Activated naive CD8-positive, alpha-beta T cell treated with anti-CD3 and anti-CD28 coated beads, Interleukin-2, amount 50 U/mL, for 16 hours (primary cell): Measurements from ENCODE around the gene UCP3.

ENCODE experiments used
- DNase-seq: peaks from one replicate; pipeline ENCODE4 v3.0.0-alpha.2; 2020; ENCODE audit warnings: low read depth, low spot score

The UCP3 gene

DNA sequence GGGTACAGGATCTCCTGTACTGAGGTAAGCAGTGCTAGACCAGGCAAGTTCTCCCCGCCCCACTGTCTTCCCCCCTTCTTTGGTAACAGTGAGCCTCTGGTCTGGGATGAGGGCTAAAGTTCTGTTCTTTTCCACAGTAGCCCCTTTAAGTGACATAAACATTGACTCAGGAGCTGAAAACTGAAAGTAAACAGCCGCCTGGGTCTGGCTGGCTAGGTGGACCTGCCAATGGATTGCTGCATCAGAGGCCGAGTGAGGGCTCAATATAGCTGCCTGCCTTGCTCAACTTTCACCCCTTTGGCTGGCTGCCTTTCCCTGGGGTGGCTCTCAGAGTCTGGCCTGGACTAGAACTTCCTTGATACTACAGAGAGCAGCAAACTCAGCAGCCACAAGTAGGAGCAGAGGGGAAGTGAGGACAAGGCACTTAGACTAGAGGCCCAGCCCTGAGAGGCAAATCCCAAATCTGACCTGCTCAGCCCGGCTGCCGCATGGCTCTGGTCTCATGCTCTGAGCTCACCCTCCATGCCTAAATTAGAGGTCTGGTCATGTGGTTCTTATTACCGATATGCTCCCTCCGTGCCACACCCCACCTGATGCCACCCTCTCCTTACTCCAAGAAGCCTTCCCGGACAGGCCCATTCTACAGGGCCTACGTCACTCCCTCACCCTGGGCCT, 9.6 kb upstream of the UCP3 start:
- no peak for DNase-seq

DNA sequence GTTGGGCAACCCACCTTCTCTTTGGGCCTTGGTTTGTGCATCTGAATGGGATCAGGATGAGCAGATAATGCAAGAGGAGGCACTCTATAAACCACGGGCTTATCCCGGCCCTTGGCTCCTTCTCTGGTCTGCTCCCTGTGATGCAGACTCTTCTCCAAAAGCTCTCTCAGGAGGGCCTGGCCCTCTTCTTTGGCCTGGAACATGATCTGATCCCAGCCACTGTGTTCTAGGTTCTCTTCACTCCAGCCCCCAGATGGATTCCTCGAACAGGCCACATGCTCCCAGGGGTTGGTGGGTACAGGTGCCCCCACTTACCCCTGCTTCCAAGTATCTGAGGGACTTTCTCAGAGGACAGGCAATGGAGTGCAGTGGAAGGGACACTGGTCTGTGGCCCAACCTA, 8.7 kb upstream of the UCP3 start:
- no peak for DNase-seq

DNA sequence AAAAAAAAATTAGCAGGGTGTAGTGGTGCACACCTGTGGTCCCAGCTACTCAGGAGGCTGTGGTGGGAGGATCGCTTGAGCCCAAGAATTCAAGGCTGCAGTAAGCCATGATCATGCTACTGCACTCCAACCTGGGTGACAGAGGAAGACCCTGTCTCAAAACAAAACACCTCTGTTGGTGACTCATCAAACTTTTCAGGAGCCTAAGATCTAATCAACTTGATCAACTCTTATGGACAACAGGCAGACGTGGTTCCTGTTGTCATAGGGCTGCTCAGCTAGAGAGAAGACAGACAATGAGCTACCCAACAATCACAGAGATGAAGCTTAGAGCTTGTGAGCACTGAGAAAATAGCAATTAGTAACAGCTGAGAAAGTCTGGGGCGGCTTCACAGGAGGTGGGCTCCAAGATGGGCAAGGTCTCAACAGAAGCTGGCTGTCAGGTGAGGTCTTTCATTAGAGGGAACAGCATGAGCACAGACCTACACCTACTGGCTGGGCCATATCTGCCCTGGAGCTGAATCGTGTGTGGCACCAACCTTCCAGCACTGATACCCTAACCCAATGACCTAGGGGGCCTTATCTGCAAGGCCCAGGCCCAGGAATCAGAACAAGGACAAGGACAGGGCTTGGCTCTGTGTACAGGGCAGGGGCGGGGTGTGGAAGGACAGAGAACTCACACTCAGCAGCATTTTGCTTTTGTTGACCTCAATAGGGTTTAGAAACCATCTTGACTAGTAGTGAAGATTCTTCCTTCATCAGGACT, 7.2 kb upstream of the UCP3 start:
- no peak for DNase-seq

DNA sequence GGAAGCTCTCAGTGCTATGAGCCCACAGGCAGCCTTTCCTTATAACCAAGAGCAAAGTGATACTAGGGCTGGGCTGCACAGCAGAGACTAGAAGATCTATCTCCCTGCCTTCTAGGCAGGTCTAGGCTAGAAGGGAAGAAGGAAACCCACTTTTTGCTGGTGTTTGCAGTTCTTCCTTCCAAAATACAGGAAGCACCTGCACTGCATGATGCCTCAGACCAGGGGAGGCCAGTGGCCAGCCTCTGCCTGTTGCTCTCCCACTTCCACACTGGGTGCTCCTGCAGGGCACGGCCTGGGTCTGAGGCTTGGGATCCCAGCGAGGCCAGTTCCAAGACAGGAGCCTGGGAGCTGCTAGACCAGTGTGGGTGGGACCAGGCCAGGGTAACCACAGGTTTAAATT, 6.0 kb upstream of the UCP3 start:
- DNase-seq, result no peak

DNA sequence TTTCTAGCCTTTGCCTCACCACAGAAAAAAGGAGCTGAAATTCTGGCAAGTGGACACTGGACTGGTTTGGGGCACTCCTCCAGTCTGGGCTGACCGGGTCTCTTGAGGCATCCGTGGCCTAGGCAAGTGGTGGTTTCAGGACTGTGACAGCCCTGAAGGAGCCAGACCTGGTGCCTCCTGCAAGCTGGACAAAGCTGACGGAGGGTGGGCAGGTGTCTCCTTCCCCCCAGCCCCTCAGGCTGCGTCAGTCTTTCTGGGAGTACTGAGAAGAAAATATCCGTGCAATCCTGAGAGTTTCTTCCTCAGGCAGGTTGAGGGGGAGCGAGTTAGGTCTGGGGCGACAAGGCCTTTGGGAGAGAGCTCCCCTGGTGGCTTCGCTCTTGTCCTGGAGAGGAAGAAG, 4.3 kb upstream of the UCP3 start:
- DNase-seq, result no peak

DNA sequence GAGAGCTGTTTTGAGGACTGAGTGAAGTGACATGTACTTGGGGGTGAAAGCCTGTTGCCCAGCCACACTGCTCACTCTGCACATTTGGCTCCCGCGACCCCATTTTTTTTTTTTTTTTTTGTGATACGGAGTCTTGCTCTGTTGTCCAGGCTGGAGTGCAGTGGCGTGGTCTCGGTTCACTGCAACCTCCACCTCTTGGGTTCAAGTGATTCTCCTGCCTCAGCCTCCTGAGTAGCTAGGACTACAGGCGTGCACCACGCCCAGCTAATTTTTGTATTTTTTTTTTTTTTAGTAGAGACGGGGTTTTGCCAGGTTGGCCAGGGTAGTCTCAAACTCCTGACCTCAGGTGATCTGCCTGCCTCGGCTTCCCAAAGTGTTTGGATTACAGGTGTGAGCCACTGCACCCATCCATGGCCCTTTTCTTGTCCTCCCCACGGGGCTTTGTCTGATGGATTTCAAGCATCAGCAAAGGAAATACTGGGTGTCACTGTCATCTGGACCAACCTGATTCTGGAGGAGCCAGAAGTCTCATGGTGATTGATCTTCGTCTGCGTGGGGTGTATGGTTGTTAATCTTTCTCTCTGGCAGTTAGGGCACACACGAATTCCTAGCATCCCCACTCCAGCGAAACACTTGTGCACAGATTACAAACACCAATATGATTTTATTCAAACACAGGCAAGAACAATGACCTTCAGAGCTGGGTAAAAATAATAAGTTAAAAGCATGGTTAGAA, 3.4 kb upstream of the UCP3 start:
- no peak for DNase-seq

DNA sequence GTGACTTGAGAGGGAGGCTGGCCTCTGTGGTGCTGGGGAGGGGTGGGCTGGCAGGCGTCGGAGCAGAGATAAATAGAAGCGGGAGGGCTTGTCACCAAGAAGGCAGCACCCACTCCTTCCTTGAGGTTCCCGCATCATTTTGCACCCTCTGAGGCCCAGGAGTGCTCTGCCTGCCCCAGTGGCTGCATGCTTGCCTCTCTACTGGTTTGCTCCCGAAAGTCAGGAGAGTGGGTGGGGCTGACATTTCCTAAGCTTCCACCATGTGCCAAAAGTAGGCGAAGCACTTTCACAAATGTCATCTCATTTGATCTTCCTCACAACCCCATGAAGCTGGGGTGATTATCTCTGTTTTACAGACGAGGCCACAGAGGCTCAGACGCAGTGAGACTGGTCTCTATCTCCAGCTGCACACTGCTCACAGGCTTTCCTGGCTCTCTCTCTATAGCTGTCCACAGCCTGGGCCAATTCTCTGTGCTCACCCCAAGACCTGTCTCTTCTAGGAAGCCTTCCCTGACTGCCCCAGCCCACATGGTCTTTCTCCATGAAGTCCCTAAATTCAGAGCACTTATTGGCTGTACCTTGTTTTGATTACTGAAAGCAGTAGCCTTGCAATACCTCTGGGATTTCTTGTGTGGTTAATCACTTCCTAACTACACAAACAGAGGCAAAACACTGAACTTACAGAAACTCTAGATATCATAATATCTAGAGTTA, 2.6 kb upstream of the UCP3 start:
- no peak for DNase-seq

DNA sequence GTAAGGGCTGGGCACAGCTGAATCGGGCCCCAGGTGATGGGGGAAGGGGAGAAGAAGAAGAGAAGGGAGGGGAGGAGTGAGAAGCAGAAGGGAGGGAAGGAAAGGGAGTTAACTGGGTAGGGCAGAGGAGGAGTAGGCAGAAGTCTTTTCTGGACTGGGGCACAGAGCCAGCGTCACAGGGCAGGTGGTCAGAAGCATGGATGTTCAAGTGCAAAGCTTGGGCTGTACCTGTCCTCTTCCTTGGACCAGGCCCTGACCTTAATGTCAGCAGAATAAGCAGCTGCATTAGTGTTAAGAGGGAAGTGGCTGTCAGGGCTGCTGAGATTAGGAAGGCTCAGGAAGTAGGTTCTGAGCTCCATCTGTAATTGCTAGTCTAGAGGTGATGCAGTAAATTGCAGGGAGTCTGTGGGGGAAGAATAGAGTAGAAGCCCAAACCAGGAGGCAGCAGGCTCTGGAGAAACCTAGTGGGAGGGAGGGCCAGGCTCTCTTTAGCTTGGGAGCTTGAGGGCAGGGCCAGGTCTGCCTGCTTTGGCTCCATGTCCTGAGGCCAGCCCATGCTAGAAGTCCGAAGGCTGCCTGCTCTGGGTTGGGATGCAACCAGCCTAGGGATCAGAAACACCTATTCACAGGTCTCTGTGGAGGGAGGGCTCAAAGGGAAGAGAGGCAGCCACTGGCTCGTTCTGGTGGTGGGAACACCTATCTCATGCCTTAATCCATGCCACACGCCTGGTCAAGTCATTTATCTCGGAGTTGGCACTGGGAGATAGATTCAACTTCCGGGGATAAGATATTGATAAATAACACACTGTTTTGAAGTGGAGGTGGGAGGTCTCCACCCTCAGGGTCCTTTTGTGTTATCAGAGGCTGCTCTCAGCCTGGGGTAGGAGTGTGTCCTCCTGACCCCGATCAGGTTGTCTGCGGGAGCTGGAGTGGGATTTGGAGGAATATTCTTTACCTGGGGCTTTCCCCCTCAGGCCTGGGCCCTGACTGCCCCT, 1.7 kb upstream of the UCP3 start:
- no peak for DNase-seq

DNA sequence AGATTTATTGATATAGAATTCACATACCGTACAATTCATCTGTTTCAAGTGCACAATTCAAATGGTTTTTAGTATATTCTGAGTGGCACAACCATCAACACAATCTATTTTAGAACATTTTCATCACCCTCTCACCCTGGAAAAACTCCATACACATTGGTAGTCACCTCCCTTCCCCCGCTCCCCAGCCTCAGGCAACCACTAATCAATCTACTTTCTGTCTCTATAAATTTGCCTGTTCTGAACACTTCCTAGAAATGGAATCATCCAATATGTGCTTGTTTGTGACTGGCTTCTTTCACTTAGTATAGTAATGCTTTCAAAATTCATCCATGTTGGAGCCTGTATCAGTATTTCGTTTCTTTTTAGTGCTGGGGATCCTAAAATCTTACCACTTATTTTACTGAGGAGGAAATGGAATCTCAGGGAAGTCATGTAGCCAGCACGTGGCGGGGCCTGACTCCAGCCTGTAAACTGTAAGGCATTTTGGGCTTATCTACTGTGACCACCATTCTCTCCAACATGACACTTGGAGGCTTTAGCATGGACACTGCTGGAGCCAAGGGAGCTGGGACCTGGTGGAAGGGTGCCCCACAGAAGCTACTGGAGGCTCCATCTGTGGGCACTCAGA, 905 bp upstream of the UCP3 start:
- DNase-seq, result no peak

DNA sequence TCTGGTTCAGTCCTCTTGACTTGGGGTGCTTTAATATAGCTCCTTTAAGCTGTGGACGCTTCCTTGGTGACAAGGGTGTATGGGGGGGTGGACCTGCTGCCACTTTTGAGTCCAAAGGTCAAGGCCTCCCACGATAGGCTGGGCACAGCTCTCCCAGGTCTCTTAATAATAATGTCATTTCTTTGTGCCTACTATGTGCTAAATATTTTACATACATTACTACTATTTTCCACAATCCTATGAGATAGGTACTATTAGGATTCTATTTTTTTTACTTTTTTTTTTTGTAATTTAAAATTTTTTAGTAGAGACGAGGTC, 304 bp upstream of the UCP3 start:
- no peak for DNase-seq

DNA sequence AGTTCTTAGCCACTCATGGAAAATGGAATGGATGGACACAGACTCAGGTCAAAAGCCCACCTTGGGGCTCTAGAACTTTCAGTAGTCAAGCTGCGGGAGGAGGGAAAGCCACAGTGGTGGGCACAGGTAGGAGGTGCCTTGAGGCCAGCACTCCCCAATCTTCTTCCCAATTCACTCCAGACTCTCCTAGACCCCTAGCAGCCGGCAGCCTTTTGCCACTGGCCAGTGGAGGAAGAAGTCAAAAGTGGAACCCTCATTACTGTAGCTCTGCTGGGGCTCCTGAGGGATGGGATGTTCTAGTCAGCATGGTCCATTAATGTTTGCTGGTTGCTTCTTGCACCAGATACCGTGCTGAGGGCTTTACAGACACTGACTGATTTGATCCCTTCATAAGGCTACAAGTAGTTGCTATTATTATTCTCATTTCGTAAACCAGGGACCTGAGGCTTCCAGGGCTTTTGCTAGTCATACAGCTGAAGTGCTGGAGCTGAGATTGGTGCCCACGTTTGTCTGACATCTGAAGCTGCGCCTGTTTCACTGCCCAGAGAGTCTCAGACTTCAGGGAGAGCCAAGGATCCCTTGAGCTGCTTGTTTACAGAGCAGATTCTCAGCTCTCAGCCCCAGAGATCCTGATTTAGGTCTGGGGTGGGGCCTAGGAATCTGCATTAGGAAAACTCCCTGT, 1.1 kb downstream of the UCP3 start:
- DNase-seq, result no peak

DNA sequence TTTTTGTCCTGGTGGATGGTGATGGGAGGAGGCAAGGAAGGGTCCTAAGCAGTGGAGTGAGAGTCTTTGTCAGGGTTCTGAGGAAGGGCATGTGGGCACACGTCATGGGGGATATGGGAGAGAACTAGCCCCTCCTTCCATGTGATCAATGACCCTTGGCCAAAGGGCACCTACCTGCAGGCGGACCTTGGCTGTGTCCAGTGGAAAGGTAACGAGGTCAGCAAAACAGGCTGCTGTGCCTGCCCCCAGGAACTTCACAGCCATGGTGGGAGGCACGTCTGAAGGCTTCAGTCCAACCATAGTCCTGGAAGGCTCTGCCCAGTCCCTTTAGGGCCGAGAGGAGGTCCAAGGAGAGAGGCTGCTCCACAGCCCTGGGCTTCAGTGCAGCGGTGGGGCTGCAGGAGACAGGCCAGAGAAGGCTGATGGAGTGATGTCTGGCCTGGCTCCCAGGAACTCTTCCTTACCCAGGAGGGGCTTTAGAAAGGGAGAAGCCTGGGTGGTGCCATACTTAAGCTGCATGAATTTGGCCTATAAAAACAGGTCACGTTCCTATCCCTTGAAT, 2.1 kb downstream of the UCP3 start:
- DNase-seq, result no peak

DNA sequence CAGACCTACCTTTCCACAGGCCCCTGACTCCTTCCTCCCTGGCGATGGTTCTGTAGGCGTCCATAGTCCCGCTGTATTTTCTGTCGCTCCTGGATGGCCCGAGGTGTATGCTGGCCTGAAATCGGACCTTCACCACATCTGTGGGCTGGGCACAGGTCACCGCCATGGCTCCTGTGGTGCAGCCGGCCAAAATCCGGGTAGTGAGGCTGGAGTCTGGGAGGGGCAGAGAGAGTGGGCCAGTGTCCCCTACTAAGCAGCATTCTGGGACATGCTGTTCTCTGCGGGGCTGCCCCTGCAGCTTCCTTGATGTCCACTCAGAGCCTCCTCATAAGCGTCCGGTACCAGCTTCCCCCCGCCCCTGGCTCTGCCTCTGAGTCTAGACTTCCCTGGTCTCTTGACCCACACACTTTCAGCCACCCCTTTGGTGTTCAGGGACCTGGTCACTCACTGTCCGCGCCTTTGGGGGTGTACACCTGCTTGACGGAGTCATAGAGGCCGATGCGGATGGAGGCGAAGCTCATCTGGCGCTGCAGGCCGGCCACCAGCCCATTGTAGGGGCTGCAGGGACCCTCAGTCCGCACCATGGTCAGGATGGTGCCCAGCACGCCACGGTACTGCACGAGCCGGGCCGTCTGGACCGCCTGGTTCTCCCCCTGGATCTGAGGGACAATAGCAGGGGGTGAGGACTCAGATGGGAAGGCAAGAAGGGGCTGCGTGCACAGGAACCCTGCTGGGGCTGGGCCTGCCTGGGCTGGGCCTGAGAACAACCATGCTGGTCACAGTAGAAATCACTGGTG, 3.0 kb downstream of the UCP3 start:
- no peak for DNase-seq

DNA sequence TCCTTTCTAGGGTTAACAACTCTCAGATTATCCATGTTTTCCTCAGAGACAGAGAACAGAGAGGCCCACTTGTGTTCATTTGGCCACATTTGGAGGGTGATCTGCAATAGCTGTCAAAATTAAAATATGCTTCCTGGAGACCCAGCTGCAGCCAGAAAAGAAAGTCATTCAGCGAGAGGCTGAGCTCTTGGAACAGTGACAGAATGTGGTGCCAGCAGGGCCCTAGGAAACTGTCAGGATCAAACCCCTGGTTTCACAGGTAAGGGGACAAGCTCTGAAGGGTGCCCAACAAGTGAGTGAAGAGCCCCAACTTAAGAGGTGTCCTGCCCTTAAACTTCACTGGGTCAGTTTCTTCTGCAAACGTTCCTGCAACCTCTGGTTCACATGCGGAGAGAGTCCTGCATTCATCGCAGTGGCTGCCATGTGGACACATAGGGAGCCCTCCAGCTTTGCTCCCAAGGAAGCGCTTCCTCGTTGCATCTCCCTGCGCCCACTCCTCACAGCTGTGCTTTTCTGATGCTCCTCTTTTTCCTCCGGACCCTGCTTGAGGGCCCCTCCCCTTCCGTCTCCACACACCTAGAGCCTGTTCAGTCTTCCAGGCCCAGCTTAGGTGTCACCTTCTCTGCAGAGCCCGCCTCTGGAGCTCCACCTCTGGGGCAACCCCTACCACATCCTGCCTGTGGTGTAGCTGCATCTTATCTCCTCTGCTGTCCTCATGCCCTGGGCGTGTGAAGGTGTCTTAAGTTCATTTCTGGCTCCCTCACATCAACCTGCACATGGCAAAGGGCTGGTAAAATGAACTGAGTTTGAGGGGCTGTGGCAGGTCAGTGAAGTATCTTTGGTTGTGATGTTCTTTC, 3.9 kb downstream of the UCP3 start:
- peak; percentile 57 for DNase-seq

DNA sequence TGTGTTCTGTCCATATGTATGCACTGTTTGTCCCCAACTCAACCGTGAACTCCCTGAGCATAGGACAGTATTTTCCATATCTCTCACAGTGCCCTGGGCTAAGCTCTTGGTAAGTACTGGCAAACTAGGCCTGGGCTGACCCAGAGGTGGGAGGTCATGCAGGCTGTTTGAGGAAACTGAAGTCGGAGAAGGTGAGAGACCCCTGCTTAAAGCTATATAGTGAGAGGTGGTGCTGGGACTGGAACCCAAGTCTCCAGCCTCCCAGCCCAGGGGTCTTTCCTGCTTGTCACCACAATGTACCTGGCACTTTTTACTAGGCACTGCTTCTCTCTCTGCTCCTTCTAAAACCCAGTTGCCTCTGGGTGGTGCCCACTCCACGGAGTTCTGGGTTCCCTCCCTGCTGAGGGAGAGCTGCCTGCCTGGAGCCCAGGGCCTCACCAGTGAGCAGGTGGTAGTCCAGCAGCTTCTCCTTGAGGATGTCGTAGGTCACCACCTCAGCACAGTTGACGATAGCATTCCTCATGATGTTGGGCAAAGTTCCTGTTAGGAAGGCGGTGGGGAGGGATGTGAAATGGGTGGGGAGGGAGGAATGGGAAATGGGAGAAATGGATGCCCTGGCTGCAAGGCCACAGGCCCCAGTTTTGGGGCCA, 4.7 kb downstream of the UCP3 start:
- DNase-seq, result no peak

DNA sequence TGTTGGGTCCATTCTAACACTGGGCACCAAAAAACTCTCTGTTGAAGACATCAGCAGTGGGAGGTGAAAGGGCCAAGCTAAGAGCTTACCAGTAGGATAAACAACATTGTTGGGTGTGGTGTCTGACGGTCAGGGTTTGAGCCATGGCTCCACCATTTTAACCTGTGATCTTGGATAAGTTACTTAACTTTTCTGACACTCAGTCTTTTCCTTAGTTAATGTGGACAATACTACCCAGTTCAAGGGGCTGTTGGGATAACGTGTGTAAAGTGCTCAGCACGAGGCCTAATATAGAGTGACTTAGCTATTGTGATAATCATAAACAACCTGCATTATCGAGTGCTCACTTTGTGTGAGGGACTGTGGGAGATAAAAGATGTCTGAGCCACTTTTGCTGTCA, 6.1 kb downstream of the UCP3 start:
- no peak for DNase-seq

DNA sequence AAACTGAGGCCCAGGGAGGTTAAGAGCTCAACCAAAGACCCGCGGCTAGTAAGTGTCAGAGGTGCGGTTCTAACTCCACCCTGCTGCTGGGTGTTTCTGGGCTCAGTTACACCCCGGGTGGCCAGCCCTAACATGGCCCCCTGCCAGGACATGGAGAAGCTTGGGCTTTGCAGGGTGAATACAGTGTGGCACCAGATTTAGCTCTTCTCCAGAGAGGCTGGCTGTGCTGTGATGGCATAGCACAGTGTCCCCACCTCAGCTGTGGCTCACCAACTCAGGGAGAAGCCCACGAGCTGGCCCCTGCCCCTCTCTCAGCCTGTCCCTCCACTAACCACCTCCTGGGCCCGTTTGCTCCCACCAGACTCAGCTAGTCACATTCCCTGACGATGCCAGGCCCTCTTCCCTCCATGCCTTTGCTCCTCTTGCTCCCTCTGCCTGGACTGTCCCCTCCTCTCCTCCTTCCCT, 7.0 kb downstream of the UCP3 start:
- no peak for DNase-seq
